Measurements from ENCODE around the gene CREB5.

CREB5 gene

GRCh38 chr7:28744951-28745350, 332.6 kb downstream of the CREB5 start:
- DNase-seq (ENCODE audit: low read depth in 2 of 2): no peak

- DNase-seq (ENCODE audit: low read depth in 2 of 2): no peak
Observed at GRCh38 chr7:28745351-28745750, 333.0 kb downstream of the CREB5 start.

GRCh38 chr7:28747404-28747803, 335.1 kb downstream of the CREB5 start:
- no peak for DNase-seq (ENCODE audit: low read depth in 2 of 2)

GRCh38 chr7:28747854-28748253, 335.5 kb downstream of the CREB5 start:
- DNase-seq (ENCODE audit: low read depth in 2 of 2): no peak

GRCh38 chr7:28748346-28748745, 336.0 kb downstream of the CREB5 start:
- DNase-seq (ENCODE audit: low read depth in 2 of 2): no peak

GRCh38 chr7:28748933-28749584, 336.7 kb downstream of the CREB5 start:
- no peak for DNase-seq (ENCODE audit: low read depth in 2 of 2)

GRCh38 chr7:28749638-28750037, 337.3 kb downstream of the CREB5 start:
- DNase-seq (ENCODE audit: low read depth in 2 of 2): no peak

- no peak for DNase-seq (ENCODE audit: low read depth in 2 of 2)
Observed at GRCh38 chr7:28750981-28751380, 338.7 kb downstream of the CREB5 start.

- no peak for DNase-seq (ENCODE audit: low read depth in 2 of 2)
Observed at GRCh38 chr7:28753613-28754012, 341.3 kb downstream of the CREB5 start.

- no peak for DNase-seq (ENCODE audit: low read depth in 2 of 2)
Observed at GRCh38 chr7:28754027-28754426, 341.7 kb downstream of the CREB5 start.

GRCh38 chr7:28754447-28754846, 342.1 kb downstream of the CREB5 start:
- no peak for DNase-seq (ENCODE audit: low read depth in 2 of 2)

- DNase-seq (ENCODE audit: low read depth in 2 of 2): no peak
Observed at GRCh38 chr7:28755255-28755654, 342.9 kb downstream of the CREB5 start.

- DNase-seq (ENCODE audit: low read depth in 2 of 2): no peak
Observed at GRCh38 chr7:28758186-28758585, 345.9 kb downstream of the CREB5 start.

GRCh38 chr7:28759475-28759971, 347.2 kb downstream of the CREB5 start:
- DNase-seq (ENCODE audit: low read depth in 2 of 2): no peak

GRCh38 chr7:28761505-28761904, 349.2 kb downstream of the CREB5 start:
- no peak for DNase-seq (ENCODE audit: low read depth in 2 of 2)

GRCh38 chr7:28762651-28763050, 350.3 kb downstream of the CREB5 start:
- DNase-seq (ENCODE audit: low read depth in 2 of 2): no peak

GRCh38 chr7:28766359-28766758, 354.0 kb downstream of the CREB5 start:
- no peak for DNase-seq (ENCODE audit: low read depth in 2 of 2)

GRCh38 chr7:28767356-28767755, 355.0 kb downstream of the CREB5 start:
- no peak for DNase-seq (ENCODE audit: low read depth in 2 of 2)

- DNase-seq (ENCODE audit: low read depth in 2 of 2): no peak
Observed at GRCh38 chr7:28768577-28769147, 356.3 kb downstream of the CREB5 start.

GRCh38 chr7:28771906-28772622, 359.7 kb downstream of the CREB5 start:
- DNase-seq (ENCODE audit: low read depth in 2 of 2): no peak

- DNase-seq (ENCODE audit: low read depth in 2 of 2): no peak
Observed at GRCh38 chr7:28773423-28774145, 361.3 kb downstream of the CREB5 start.

GRCh38 chr7:28774261-28774988, 362.1 kb downstream of the CREB5 start:
- no peak for DNase-seq (ENCODE audit: low read depth in 2 of 2)
